ENCODE results near the gene AMBP. TPM values are rescaled to one million over a fixed set of nuclear protein-coding genes. Genes with fewer than 3 reads are reported as not detected.
A peak's percentile ranks its signal among the peaks of the same experiment; 100 is the strongest.

Gene AMBP
- total and polyA plus RNA-seq, 2 of the 13 experiments (the other 11 are each of a cell fraction or from before 2014, with no cell fraction given) = 1,510 to 2,580 TPM

GRCh38 chr9:114117996-114118830 lies 40.1 kb upstream of the AMBP start (continued):
- TF ChIP-seq HMGXB3 (CRISPR knock-in tag; IDR thresholded peaks at IDR 0.05; ENCODE audit: borderline replicate concordance) = peak; percentile 91
- TF ChIP-seq KLF16 (CRISPR knock-in tag; IDR thresholded peaks at IDR 0.05) = peak in 1 of 2 experiments; percentile 55; a peak in 1 of 4 replicates
- no peak for TF ChIP-seq TRIM24 (CRISPR knock-in tag; IDR thresholded peaks at IDR 0.05)
- peak; percentile 69; the same call in 1 of the 2 replicates for TF ChIP-seq ZMYM2 (CRISPR knock-in tag; IDR thresholded peaks at IDR 0.05)
- TF ChIP-seq DNMT3B (CRISPR knock-in tag; conservative IDR thresholded peaks at IDR 0.05) = no peak
- 0 out of 2 replicates have a peak, but pooled peaks have one; percentile 15 for TF ChIP-seq ZNF136 (CRISPR knock-in tag; IDR thresholded peaks at IDR 0.05; ENCODE audit: low read depth)
- no peak for TF ChIP-seq CREB1 (IDR thresholded peaks at IDR 0.05)
- TF ChIP-seq CREB1 (CRISPR knock-in tag; IDR thresholded peaks at IDR 0.05) = peak; percentile 84
- TF ChIP-seq ZNF703 (CRISPR knock-in tag; IDR thresholded peaks at IDR 0.05; ENCODE audit: borderline replicate concordance) = peak; percentile 76; the same call in 1 of the 2 replicates
- TF ChIP-seq GATA4 (IDR thresholded peaks at IDR 0.05; ENCODE audit: borderline replicate concordance, low read depth) = peak; percentile 76; the same call in 1 of the 2 replicates
- TF ChIP-seq ZNF746 (CRISPR knock-in tag; IDR thresholded peaks at IDR 0.05) = peak; percentile 96; the same call in 1 of the 2 replicates
- no peak for TF ChIP-seq E2F2 (CRISPR knock-in tag; IDR thresholded peaks at IDR 0.05; ENCODE audit: borderline replicate concordance)
- no peak for TF ChIP-seq SCMH1 (CRISPR knock-in tag; IDR thresholded peaks at IDR 0.05; ENCODE audit: borderline replicate concordance)
- peak; percentile 93 for TF ChIP-seq SP5 (CRISPR knock-in tag; IDR thresholded peaks at IDR 0.05; ENCODE audit: borderline replicate concordance, low read depth)
- TF ChIP-seq ZBTB2 (CRISPR knock-in tag; IDR thresholded peaks at IDR 0.05; ENCODE audit: low read depth) = peak; percentile 74
- no peak for TF ChIP-seq ZBTB39 (CRISPR knock-in tag; IDR thresholded peaks at IDR 0.05)
- peak; percentile 90 for TF ChIP-seq ZNF350 (CRISPR knock-in tag; IDR thresholded peaks at IDR 0.05; ENCODE audit: borderline replicate concordance, low read depth)
- TF ChIP-seq ZNF761 (CRISPR knock-in tag; conservative IDR thresholded peaks at IDR 0.05) = 0 out of 2 replicates have a peak, but pooled peaks have one; percentile 17
- TF ChIP-seq RBM22 (optimal IDR thresholded peaks at IDR 0.05; ENCODE audit: low read length) = peak; percentile 36
- TF ChIP-seq KDM3A (CRISPR knock-in tag; IDR thresholded peaks at IDR 0.05; ENCODE audit: low read depth) = 0 out of 2 replicates have a peak, but pooled peaks have one; percentile 44
